GM21576 (cell line): ENCODE results near the gene FOXC2.

Source experiments
- ATAC-seq: cut with Tn5 transposase; IDR thresholded peaks from one replicate; pipeline ENCODE4 v1.9.1; 2021; ENCODE audit warnings: mild to moderate bottlenecking, moderate library complexity; ENCODE audit not compliant: unreplicated experiment

Gene FOXC2

GRCh38 chr16:86571530-86571915 lies 4.9 kb downstream of the FOXC2 start:
- no peak for ATAC-seq

GRCh38 chr16:86572041-86572521 lies 5.5 kb downstream of the FOXC2 start:
- ATAC-seq = no peak

- ATAC-seq = no peak
Observed at GRCh38 chr16:86572606-86573005, 6.0 kb downstream of the FOXC2 start.

- no peak for ATAC-seq
Observed at GRCh38 chr16:86573215-86573614, 6.6 kb downstream of the FOXC2 start.

- no peak for ATAC-seq
Observed at GRCh38 chr16:86573646-86574508, 7.2 kb downstream of the FOXC2 start.

GRCh38 chr16:86574646-86575045 lies 8.0 kb downstream of the FOXC2 start:
- ATAC-seq = no peak

GRCh38 chr16:86575095-86575685 lies 8.6 kb downstream of the FOXC2 start:
- no peak for ATAC-seq

- no peak for ATAC-seq
Observed at GRCh38 chr16:86575754-86576557, 9.3 kb downstream of the FOXC2 start.

- no peak for ATAC-seq
Observed at GRCh38 chr16:86576591-86577313, 10.1 kb downstream of the FOXC2 start.

- ATAC-seq = no peak
Observed at GRCh38 chr16:86577314-86577971, 10.8 kb downstream of the FOXC2 start.

GRCh38 chr16:86578061-86578599 lies 11.5 kb downstream of the FOXC2 start, which contains the start of gene FOXL1:
Gene FOXL1 (plus strand): TSS chr16:86578549. CDS start chr16:86578724, 175 bp downstream.
- ATAC-seq = no peak

GRCh38 chr16:86578611-86579267 lies 12.1 kb downstream of the FOXC2 start:
- no peak for ATAC-seq

- no peak for ATAC-seq
Observed at GRCh38 chr16:86579268-86580062, 12.8 kb downstream of the FOXC2 start.

- no peak for ATAC-seq
Observed at GRCh38 chr16:86580063-86580790, 13.6 kb downstream of the FOXC2 start.

- no peak for ATAC-seq
Observed at GRCh38 chr16:86580791-86581170, 14.2 kb downstream of the FOXC2 start.

- no peak for ATAC-seq
Observed at GRCh38 chr16:86581458-86581857, 14.8 kb downstream of the FOXC2 start.

- ATAC-seq = no peak
Observed at GRCh38 chr16:86584071-86584685, 17.5 kb downstream of the FOXC2 start.
